NCI-H2107 (cell line): ENCODE results near the gene ISLR2.

Experiments used
- DNase-seq: peaks from one replicate; lab custom pipeline; 2025; lab: John Stamatoyannopoulos, UW

The ISLR2 gene

GRCh38 chr15:74176262-74177214, 46.2 kb downstream of the ISLR2 start:
- DNase-seq, result no peak

GRCh38 chr15:74178326-74179100, 48.1 kb downstream of the ISLR2 start:
- no peak for DNase-seq

DNA sequence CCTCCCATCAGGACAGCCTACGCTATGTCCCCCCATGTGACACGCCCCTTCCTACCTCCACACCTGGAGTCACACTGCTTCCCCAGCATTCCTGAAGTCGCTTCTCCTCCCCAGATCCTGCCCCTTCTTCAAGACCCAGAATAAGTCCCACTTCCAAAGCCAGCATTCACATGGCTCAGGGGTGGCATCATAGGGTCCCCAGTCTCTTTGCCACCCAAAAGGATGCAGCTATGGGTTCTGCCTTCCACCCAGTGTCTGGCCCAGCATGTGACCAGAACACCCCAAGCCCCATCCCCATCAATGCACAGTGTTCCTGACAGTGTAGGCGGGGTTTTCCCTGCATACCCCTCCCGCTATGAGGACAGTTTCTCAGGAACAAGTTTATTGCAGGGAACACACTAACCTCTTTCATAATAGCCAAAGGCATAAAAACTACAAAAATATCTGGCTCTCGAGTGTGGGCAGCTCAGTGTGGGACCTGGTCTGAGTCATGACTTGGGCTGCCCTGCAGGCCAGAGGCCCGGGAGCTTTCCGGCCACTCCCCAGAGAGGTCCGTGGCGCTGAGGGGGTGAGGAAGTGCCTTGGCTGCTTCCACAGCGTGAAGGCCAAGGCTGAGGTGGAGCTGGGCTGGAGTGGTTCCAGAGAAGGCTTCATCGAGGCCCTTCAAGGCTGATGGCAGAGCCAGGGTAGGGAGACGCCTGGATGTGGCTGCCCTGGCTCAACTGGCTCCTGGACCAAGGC, 48.9 kb downstream of the ISLR2 start:
- no peak for DNase-seq

- no peak for DNase-seq
These were observed 49.8 kb downstream of the ISLR2 start for GRCh38 chr15:74179983-74180880.

- no peak for DNase-seq
These were observed 50.7 kb downstream of the ISLR2 start for GRCh38 chr15:74180881-74181602.

- no peak for DNase-seq
These were observed 51.7 kb downstream of the ISLR2 start for GRCh38 chr15:74182131-74182530.

DNA sequence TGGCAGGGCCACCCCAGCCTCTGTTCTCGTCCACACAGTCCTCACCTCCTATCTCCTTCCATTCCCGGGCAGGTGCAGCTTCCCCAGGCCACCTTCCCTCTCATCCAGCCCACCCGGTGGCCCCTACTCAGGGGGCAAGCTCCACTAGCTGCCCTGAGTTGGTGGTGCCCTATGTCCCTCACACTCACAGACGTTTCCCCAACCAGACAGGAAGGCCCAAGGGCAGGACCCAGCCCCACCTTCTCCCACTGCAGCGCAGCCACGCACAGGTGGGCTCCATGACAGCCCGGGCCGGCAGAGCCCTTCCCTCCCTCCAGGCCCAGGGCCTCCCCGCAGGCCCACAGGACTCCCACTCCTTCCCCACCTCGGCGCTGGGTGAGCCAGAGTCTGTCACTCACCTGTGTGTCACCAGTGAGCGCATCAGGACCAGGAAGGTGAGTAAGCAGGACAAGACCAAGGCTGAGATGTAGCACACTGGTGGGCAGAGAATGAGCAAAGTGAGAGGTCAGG, 54.3 kb downstream of the ISLR2 start:
- no peak for DNase-seq

DNA sequence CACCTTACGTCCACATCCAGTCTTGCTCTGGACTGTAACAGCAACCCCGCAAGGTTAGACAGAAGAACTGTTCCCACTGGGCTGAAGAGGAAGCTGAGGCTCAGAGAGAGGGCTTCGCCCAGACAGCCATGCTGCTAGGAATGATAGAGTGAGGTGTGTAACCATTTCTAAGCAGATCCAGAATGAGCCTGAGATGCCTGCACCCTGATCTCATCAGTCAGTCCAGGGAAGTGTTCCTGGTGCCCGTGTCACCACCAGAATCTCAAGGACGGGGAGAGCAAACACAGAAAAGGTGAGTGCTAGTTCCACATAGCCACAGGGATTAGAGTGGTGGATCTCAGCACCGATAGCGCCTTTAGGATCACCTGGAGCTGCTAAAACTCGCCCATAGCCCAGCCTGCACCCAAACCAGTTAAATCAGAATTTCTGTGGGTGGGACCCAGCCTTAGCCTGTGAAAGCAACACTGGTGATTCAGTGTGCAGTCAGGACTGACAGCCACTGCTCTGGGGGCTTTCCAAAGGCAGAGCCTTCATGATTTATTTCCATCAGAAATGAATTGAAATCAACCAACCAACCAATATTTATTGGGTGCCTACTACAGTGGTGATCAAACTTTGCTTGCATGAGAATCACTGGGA, 55.4 kb downstream of the ISLR2 start:
- no peak for DNase-seq
